ENCODE results near the gene MCC.

The MCC gene

DNA sequence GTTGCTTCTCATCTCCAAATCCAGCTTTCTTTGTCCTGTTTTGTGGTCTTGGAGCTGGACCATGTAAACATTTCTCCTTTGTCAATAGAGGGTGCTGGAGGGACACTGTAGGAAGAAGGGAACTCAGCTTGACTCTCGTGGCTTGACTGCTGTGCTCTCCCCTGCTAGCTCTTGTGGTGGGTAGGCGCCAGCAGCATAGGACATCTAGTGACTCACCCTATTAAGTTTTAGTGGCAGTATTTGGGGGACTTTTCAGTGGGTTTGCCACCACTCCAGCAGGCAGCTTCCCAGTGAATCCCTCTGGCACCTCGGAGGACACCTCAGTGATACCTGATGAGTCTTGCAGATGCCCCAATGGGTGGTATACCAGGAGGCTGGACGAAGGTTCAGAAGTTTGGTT, 151.3 kb downstream of the MCC start:
- TF ChIP-seq TAF1 (IDR thresholded peaks at IDR 0.05; ENCODE audit: borderline replicate concordance, insufficient read depth, low read length) (no peak), FOXP2 (optimal IDR thresholded peaks at IDR 0.05; ENCODE audit: borderline replicate concordance, extremely low read depth, extremely low read length, insufficient read depth) (peak; percentile 19)

- TF ChIP-seq TAF1 (IDR thresholded peaks at IDR 0.05; ENCODE audit: borderline replicate concordance, insufficient read depth, low read length) (no peak), SIN3A (IDR thresholded peaks at IDR 0.05; ENCODE audit: borderline replicate concordance, insufficient read depth, low read length) (no peak)
- TF ChIP-seq, protein P1, sequence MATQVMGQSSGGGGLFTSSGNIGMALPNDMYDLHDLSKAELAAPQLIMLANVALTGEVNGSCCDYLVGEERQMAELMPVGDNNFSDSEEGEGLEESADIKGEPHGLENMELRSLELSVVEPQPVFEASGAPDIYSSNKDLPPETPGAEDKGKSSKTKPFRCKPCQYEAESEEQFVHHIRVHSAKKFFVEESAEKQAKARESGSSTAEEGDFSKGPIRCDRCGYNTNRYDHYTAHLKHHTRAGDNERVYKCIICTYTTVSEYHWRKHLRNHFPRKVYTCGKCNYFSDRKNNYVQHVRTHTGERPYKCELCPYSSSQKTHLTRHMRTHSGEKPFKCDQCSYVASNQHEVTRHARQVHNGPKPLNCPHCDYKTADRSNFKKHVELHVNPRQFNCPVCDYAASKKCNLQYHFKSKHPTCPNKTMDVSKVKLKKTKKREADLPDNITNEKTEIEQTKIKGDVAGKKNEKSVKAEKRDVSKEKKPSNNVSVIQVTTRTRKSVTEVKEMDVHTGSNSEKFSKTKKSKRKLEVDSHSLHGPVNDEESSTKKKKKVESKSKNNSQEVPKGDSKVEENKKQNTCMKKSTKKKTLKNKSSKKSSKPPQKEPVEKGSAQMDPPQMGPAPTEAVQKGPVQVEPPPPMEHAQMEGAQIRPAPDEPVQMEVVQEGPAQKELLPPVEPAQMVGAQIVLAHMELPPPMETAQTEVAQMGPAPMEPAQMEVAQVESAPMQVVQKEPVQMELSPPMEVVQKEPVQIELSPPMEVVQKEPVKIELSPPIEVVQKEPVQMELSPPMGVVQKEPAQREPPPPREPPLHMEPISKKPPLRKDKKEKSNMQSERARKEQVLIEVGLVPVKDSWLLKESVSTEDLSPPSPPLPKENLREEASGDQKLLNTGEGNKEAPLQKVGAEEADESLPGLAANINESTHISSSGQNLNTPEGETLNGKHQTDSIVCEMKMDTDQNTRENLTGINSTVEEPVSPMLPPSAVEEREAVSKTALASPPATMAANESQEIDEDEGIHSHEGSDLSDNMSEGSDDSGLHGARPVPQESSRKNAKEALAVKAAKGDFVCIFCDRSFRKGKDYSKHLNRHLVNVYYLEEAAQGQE (IDR thresholded peaks at IDR 0.05; ENCODE audit: insufficient read depth in 1 of 2, low read depth in 2 of 2, low read length in 2 of 2): no peak
These were observed 154.8 kb downstream of the MCC start for GRCh38 chr5:113333411-113333810.

DNA sequence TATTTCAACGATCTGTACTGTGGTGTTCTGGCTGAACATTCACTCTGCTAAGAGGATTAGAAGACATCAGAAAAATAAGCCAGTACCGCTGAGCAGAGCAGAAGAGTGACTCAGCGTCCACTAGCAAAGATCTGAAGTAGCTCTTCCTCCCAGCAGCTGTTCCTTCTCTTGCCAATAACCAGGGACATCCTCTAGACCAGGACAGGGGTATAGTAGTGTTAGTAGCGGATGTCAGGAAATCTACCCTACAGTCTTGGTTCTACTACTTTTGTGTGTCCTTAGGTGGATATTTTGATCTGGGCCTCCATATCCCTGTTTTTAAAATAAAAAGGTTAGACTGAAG, 157.1 kb downstream of the MCC start:
- 0 out of 2 replicates have a peak, but pooled peaks have one; percentile 19 for TF ChIP-seq SIN3A (IDR thresholded peaks at IDR 0.05; ENCODE audit: borderline replicate concordance, insufficient read depth, low read length)
- TF ChIP-seq, protein P1 (IDR thresholded peaks at IDR 0.05; ENCODE audit: insufficient read depth in 1 of 2, low read depth in 2 of 2, low read length in 2 of 2): no peak

- TF ChIP-seq TAF1 (IDR thresholded peaks at IDR 0.05; ENCODE audit: borderline replicate concordance, insufficient read depth, low read length) (no peak), SIN3A (IDR thresholded peaks at IDR 0.05; ENCODE audit: borderline replicate concordance, insufficient read depth, low read length) (no peak), POLR2AphosphoS5 (IDR thresholded peaks at IDR 0.05; ENCODE audit: low read depth, low read length) (no peak), FOXP2 (optimal IDR thresholded peaks at IDR 0.05; ENCODE audit: borderline replicate concordance, extremely low read depth, extremely low read length, insufficient read depth) (no peak)
- TF ChIP-seq, protein P1 (IDR thresholded peaks at IDR 0.05; ENCODE audit: insufficient read depth in 1 of 2, low read depth in 2 of 2, low read length in 2 of 2): no peak
These were observed 157.6 kb downstream of the MCC start for GRCh38 chr5:113330533-113331208.

DNA sequence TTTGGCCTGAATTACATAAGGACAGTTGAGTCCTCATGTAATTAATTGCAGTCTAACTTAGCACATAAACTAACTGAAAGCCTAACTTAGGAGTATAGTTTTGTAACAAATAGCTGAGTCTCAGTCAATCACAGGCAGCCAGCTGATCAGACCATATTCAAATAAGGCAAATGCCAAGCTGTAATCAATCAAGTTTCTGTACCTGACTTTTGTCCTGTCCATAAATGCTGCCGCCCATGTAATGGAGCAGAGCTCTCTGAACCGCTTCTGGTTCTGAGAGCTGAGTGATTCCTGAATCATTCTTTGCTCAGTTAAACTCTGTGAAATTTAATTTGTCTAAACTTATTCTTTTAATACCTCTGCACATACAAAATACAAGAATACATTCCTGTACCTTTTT, 158.3 kb downstream of the MCC start:
- TF ChIP-seq, protein P1 (IDR thresholded peaks at IDR 0.05; ENCODE audit: insufficient read depth in 1 of 2, low read depth in 2 of 2, low read length in 2 of 2): no peak

DNA sequence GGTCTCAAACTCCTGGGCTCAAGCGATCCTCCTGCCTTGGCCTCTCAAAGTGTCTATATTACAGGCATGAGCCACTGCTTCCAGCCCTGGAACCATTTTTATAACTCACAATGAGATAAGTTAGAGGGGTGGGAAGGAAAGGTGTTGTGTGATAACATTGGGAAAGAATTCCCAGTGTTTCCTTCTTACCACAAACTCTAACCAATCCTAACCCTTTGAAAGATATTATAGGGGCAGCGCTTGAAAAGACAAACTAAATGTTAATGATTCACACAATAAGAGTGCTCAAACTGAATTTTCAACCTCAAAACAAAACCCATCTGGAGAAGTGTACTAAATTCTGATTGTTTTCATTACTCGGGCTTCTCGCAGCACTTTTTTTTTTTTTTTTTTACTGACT, 163.2 kb downstream of the MCC start:
- TF ChIP-seq TAF1 (IDR thresholded peaks at IDR 0.05; ENCODE audit: borderline replicate concordance, insufficient read depth, low read length): no peak
- no peak for TF ChIP-seq SIN3A (IDR thresholded peaks at IDR 0.05; ENCODE audit: borderline replicate concordance, insufficient read depth, low read length)
- TF ChIP-seq FOXP2 (optimal IDR thresholded peaks at IDR 0.05; ENCODE audit: borderline replicate concordance, extremely low read depth, extremely low read length, insufficient read depth): no peak
- TF ChIP-seq, protein P1 (IDR thresholded peaks at IDR 0.05; ENCODE audit: insufficient read depth in 1 of 2, low read depth in 2 of 2, low read length in 2 of 2): no peak
- TF ChIP-seq POLR2AphosphoS5 (IDR thresholded peaks at IDR 0.05; ENCODE audit: low read depth, low read length): no peak
